CD8-positive, alpha-beta memory T cell (primary cell): ENCODE data around the gene FGF1. TPM values are rescaled to one million over a fixed set of nuclear protein-coding genes. Genes with fewer than 3 reads are reported as not detected.

Experiments
- CTCF ChIA-PET: fragments of 350-600 bp; sonication (Branson Sonifier 250); formaldehyde crosslinking; loops from one replicate; lab custom pipeline; 2021; ENCODE audit warnings: antibody characterized with exemption; lab: Charles Lee
- POLR2A ChIA-PET: fragments of 350-600 bp; sonication (Branson Sonifier 250); formaldehyde crosslinking; loops from one replicate; lab custom pipeline; 2021; ENCODE audit warnings: antibody characterized with exemption; lab: Charles Lee
- DNase-seq, 5 donors: peaks; one replicate each; pipeline versions ENCODE4 v3.0.0 to v3.0.0-alpha.2; 2020 to 2022; ENCODE audit warnings: mixed read lengths in 1 of 5
- H3K27ac ChIP-seq: one replicate; pipeline ENCODE4 v1.7.0; 2013; ENCODE audit warnings: low read depth, mild to moderate bottlenecking, low read length, moderate library complexity
- H3K27me3 ChIP-seq: 2 replicates; pipeline ENCODE4 v1.7.0; 2013; ENCODE audit warnings: low read length, mild to moderate bottlenecking; ENCODE audit not compliant: insufficient read depth, poor library complexity, severe bottlenecking
- H3K36me3 ChIP-seq: 2 replicates; pipeline ENCODE4 v1.7.0; 2013; ENCODE audit warnings: mild to moderate bottlenecking, low read length, moderate library complexity; ENCODE audit not compliant: insufficient read depth
- H3K4me1 ChIP-seq: 2 replicates; pipeline ENCODE4 v1.7.0; 2013; ENCODE audit warnings: mild to moderate bottlenecking, low read length, moderate library complexity; ENCODE audit not compliant: insufficient read depth
- H3K4me3 ChIP-seq: 2 replicates; pipeline ENCODE4 v1.7.0; 2013; ENCODE audit warnings: mild to moderate bottlenecking, low read length
- H3K9me3 ChIP-seq: 2 replicates; pipeline ENCODE4 v1.7.0; 2013; ENCODE audit warnings: mild to moderate bottlenecking, low read length
- H3K27ac Mint-ChIP-seq, 8 donors: one replicate each; pipeline ENCODE4 v1.8.0; 2020 to 2021; ENCODE audit warnings: mixed read lengths in 8 of 8, mild to moderate bottlenecking in 6 of 8, inconsistent platforms in 3 of 8, moderate library complexity in 3 of 8
- H3K27me3 Mint-ChIP-seq, 2 donors: one replicate each; pipeline ENCODE4 v1.8.0; 2020 to 2021; ENCODE audit warnings: mixed read lengths in 2 of 2, mild to moderate bottlenecking in 1 of 2, moderate library complexity in 1 of 2
- H3K36me3 Mint-ChIP-seq, 3 donors: one replicate each; pipeline ENCODE4 v1.8.0; 2020 to 2021; ENCODE audit warnings: mixed read lengths in 3 of 3, inconsistent platforms in 1 of 3, mild to moderate bottlenecking in 1 of 3
- H3K4me1 Mint-ChIP-seq, 3 donors: one replicate each; pipeline ENCODE4 v1.8.0; 2020 to 2021; ENCODE audit warnings: mixed read lengths in 3 of 3, inconsistent platforms in 1 of 3, mild to moderate bottlenecking in 1 of 3
- H3K4me3 Mint-ChIP-seq, 7 donors: one replicate each; pipeline ENCODE4 v1.8.0; 2020 to 2021; ENCODE audit warnings: mixed read lengths in 7 of 7, mild to moderate bottlenecking in 6 of 7, moderate library complexity in 4 of 7, inconsistent platforms in 2 of 7
- H3K9me3 Mint-ChIP-seq, 5 donors: one replicate each; pipeline ENCODE4 v1.8.0; 2020 to 2022; ENCODE audit warnings: mixed read lengths in 5 of 5, mild to moderate bottlenecking in 3 of 5, moderate library complexity in 2 of 5, inconsistent platforms in 1 of 5
- polyA plus RNA-seq: library from polyadenylated mRNA; unstranded; fragments of 300-500 nt; fragmentation: Illumina TruSeq; gene quantifications from one replicate; pipeline ENCODE4 v1.2.3, GENCODE V29; 2021
- total RNA-seq, 2 experiments: library from RNA; stranded (reverse); gene quantifications; one replicate each; pipeline ENCODE4 v1.2.3, GENCODE V29; 2021

The FGF1 gene
- total and polyA plus RNA-seq, 3 experiments from 2014 or later = not detected

DNA sequence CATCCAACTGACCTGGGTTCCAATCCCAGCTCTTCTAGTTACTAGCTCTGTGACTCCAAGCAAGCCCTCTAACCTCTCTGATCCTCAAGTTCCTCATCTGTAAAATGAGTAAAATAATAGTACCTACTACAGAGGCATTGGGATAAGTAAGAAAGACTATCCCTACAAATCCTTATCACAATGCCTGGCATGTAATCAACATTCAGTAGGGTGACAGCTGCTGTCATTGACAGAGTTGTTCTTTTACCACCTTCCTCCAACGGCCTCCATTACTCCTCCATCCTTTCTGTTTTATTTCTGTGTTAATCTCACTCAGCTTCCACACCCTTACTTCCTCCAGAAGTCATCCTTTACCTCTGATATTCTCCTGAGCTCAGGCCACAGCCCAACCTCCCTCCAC is 40.4 kb downstream of the FGF1 start:
- DNase-seq = no peak
- Histone ChIP-seq H3K4me3 (no peak overlapping the region), H3K36me3 (no peaks in the 10 kb centered on the region), H3K27me3 (no peaks in the 10 kb centered on the region), H3K4me1 (no peaks in the 10 kb centered on the region), H3K27ac (no peak overlapping the region), H3K9me3 (no peaks in the 10 kb centered on the region)
- H3K27ac Mint-ChIP-seq = no peak overlapping the region
- POLR2A ChIA-PET = no interaction called here
- no peaks in the 10 kb centered on the region for H3K36me3 Mint-ChIP-seq
- no peaks in the 10 kb centered on the region for H3K9me3 Mint-ChIP-seq
- CTCF ChIA-PET = interaction anchor here (1.0 kb wide), 1 partner anchor 10 kb away, joined by 4 read pairs; no protein-coding TSS in a partner anchor
- H3K4me1 Mint-ChIP-seq = no peaks in the 10 kb centered on the region
- no peak overlapping the region for H3K4me3 Mint-ChIP-seq
- peaks cover 5 to 29% of the 10 kb centered on the region in 2 donors for H3K27me3 Mint-ChIP-seq

DNA sequence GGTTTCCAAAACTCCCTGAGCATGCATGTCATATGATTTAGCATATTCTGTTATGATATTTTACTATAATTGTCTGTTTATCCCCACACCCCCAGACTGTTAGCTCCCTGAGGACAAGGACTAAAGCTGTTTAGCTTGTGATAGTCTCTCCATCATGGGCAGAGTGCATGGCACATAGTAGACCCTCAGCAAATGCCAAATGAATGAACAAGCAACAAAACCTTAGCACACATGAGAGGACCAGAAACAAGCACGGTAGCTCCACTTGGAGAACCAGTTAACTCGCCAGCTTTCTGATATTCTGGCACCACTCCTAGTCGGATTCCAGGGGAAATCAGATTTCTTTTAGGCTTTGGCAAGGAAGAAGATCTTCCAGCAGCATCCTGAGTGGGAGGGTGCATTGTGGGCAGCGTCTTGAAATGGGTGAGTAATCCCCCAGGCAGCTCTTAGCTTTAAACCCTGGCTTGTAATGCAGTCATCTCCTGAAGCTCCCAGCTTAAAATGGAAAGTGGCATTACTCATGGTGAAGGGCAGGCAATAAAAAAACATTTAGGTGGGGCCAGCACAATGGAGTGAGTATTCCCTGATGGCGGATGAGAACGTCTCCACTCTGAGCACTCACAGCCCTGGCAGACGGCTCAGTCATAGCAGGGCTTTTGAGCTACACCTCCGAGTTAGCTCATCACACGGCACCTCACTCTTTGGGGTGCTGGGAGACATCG is 41.1 kb downstream of the FGF1 start:
- CTCF ChIA-PET = interaction anchor here (1.0 to 1.9 kb wide), 2 partner anchors 11 kb away, joined by 4 to 6 read pairs; no protein-coding TSS in a partner anchor
- Histone ChIP-seq H3K4me3 (no peak overlapping the region), H3K36me3 (no peaks in the 10 kb centered on the region), H3K9me3 (no peaks in the 10 kb centered on the region), H3K27ac (no peak overlapping the region), H3K27me3 (no peaks in the 10 kb centered on the region), H3K4me1 (no peaks in the 10 kb centered on the region)
- H3K27me3 Mint-ChIP-seq = peaks cover 5 to 28% of the 10 kb centered on the region in 2 donors
- POLR2A ChIA-PET = no interaction called here
- H3K4me1 Mint-ChIP-seq = no peaks in the 10 kb centered on the region
- no peaks in the 10 kb centered on the region for H3K9me3 Mint-ChIP-seq
- no peak overlapping the region for H3K4me3 Mint-ChIP-seq
- H3K27ac Mint-ChIP-seq = no peak overlapping the region
- no peaks in the 10 kb centered on the region for H3K36me3 Mint-ChIP-seq
- DNase-seq = no peak

DNA sequence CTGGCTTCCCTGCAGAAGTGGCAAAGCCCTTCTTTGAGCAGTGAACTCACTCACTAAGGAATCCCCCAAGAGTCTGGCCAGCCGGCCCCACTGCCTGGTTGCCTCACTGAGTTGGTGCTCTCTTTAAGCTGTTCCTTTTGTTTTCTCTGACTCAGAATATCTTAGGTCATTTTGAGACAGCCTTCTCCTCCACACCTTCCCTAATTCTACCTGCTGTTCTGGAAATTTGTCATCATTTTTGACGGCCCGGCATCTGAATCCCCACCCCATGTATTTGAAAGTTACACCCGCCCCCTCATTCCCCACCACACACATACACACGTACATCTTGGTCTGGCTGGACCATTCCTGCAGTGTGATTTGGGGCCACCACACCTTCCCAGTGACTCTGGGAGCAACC is 41.8 kb downstream of the FGF1 start:
- H3K4me3 Mint-ChIP-seq = no peak overlapping the region
- POLR2A ChIA-PET = no interaction called here
- H3K27me3 Mint-ChIP-seq = peaks cover 5 to 33% of the 10 kb centered on the region in 2 donors

DNA sequence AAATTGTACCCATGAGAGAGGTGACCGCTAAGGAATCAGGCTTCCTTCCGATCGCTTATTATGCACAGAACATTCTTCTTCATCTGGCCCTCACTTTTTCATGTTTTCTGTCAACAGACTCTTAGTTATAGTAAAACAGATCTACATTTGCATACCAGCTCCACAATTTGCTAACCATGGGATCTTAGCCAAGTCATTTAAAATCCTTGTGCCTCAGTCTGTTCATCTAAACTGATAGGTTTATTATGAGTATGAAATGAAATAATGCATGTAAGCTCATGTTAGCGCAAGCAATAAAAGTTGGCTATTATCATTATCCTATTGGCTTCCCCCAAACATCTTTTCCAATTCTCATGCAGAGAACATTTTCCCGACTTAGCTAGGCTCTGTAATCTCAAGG is 42.3 kb downstream of the FGF1 start:
- POLR2A ChIA-PET = no interaction called here
- no peak overlapping the region for H3K27ac Mint-ChIP-seq

More for the DNA sequence above, 41.8 kb downstream of the FGF1 start:
- no peaks in the 10 kb centered on the region for H3K36me3 ChIP-seq
- no peaks in the 10 kb centered on the region for H3K9me3 ChIP-seq
- no peaks in the 10 kb centered on the region for H3K4me1 ChIP-seq
- CTCF ChIA-PET = interaction anchor here (1.9 kb wide), 1 partner anchor 12 kb away, joined by 6 read pairs; no protein-coding TSS in a partner anchor
- Mint-ChIP-seq H3K4me1 (no peaks in the 10 kb centered on the region), H3K36me3 (no peaks in the 10 kb centered on the region), H3K9me3 (no peaks in the 10 kb centered on the region), H3K27ac (no peak overlapping the region)
- H3K4me3 ChIP-seq = no peak overlapping the region
- no peaks in the 10 kb centered on the region for H3K27me3 ChIP-seq
- no peak overlapping the region for H3K27ac ChIP-seq
- no peak for DNase-seq

DNA sequence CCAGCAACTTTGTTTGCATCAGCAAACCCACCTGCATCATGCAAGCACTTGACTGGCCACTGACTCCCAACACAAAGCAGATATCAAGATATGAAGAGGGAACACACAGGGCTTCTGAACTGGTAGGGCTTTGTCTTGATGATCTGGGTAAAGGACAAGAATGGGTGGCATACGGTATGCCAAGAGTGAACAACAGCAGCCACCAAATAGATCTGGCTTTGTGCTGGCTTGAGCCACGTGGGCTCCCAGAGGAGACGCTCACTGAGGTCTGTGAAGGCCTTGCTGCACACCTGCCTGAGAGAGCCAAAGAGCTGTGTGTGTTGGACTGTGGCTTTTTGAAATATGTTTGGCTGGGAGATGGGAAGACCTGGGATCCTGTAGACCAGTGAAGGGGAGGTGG is 43.5 kb downstream of the FGF1 start:
- H3K4me1 Mint-ChIP-seq = no peaks in the 10 kb centered on the region
- Histone ChIP-seq H3K27ac (no peak overlapping the region), H3K27me3 (no peaks in the 10 kb centered on the region), H3K9me3 (no peaks in the 10 kb centered on the region), H3K4me1 (no peaks in the 10 kb centered on the region), H3K4me3 (no peak overlapping the region), H3K36me3 (no peaks in the 10 kb centered on the region)
- no peaks in the 10 kb centered on the region for H3K36me3 Mint-ChIP-seq
- H3K4me3 Mint-ChIP-seq = no peak overlapping the region
- DNase-seq = no peak
- no peak overlapping the region for H3K27ac Mint-ChIP-seq
- no peaks in the 10 kb centered on the region for H3K9me3 Mint-ChIP-seq
- ChIA-PET CTCF (interaction anchor here (2.9 kb wide), 1 partner anchor 13 kb away, joined by 8 read pairs; no protein-coding TSS in a partner anchor), POLR2A (no interaction called here)
- peaks cover 6 to 48% of the 10 kb centered on the region in 2 donors for H3K27me3 Mint-ChIP-seq

More for the DNA sequence above, 42.3 kb downstream of the FGF1 start:
- no peak for DNase-seq
- no peaks in the 10 kb centered on the region for H3K9me3 ChIP-seq
- H3K4me3 ChIP-seq = no peak overlapping the region
- no peaks in the 10 kb centered on the region for H3K36me3 ChIP-seq
- H3K27me3 ChIP-seq = no peaks in the 10 kb centered on the region
- H3K27me3 Mint-ChIP-seq = peaks cover 5 to 37% of the 10 kb centered on the region in 2 donors
- H3K4me1 ChIP-seq = no peaks in the 10 kb centered on the region
- CTCF ChIA-PET = interaction anchor here (1.9 kb wide), 1 partner anchor 12 kb away, joined by 6 read pairs; no protein-coding TSS in a partner anchor
- no peaks in the 10 kb centered on the region for H3K4me1 Mint-ChIP-seq
- no peak overlapping the region for H3K27ac ChIP-seq
- no peaks in the 10 kb centered on the region for H3K36me3 Mint-ChIP-seq
- H3K4me3 Mint-ChIP-seq = no peak overlapping the region
- no peaks in the 10 kb centered on the region for H3K9me3 Mint-ChIP-seq

DNA sequence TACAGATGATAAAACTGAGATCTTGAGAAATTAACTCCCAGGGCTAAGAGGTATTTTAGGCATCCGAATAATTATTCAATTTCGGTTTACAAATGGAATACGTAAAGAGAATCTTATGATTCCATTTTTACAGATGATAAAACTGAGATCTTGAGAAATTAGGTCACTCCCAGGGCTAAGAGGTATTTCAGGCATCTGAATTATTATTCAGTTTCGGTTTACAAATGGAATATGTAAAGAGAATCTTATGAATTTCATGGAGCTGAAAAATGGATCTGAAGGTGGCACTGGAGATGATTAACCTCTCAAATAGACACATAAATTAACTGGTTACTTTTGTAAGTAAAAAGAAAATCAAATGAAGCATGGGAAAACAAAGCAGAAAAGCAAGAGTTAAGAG is 44.2 kb downstream of the FGF1 start:
- Histone ChIP-seq H3K9me3 (no peaks in the 10 kb centered on the region), H3K27me3 (no peaks in the 10 kb centered on the region), H3K4me3 (no peak overlapping the region), H3K27ac (no peak overlapping the region), H3K36me3 (no peaks in the 10 kb centered on the region), H3K4me1 (no peaks in the 10 kb centered on the region)
- Mint-ChIP-seq H3K27me3 (peaks cover 12 to 53% of the 10 kb centered on the region in 2 donors), H3K9me3 (no peaks in the 10 kb centered on the region), H3K27ac (no peak overlapping the region), H3K36me3 (no peaks in the 10 kb centered on the region), H3K4me1 (no peaks in the 10 kb centered on the region), H3K4me3 (no peak overlapping the region)
- DNase-seq = no peak
- ChIA-PET POLR2A (no interaction called here), CTCF (interaction anchor here (2.9 kb wide), 1 partner anchor 14 kb away, joined by 8 read pairs; no protein-coding TSS in a partner anchor)

DNA sequence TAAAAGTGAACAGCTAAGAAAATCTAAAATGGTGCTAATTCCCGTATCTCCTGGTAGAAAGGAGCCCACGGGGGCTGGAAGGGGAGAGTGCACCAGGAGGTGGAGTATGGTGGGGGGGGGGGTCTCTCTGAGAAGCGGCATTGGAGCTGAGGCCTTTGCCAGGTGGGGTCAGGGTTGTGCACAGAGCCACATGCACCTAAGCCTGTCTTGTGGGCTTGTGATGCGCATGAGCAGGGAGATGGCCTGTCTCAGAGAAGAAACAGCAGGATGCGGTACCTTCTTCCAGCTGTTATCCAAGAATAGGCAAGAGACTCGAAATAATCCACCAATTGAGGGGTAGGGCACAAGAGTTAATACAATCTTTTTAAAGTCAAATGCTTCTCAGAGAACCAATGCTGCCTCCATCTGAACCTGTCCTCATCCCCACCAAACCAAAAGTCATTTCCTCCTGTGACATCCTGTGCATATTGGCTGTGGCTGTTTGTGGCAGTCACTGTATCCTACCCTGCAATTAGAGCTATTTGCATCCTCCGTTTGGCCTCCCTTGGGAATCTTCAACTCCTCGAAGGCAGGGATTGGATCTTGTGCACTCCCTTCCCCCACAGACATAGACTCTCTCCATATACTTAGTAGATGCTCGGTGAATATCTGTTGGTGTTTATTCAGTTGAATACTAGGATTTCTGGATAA is 45.4 kb downstream of the FGF1 start:
- ChIA-PET CTCF (interaction anchor here (2.9 kb wide), 1 partner anchor 15 kb away, joined by 8 read pairs; no protein-coding TSS in a partner anchor), POLR2A (no interaction called here)
- no peaks in the 10 kb centered on the region for H3K4me1 Mint-ChIP-seq
- H3K27ac ChIP-seq = no peak overlapping the region
- no peaks in the 10 kb centered on the region for H3K9me3 ChIP-seq
- no peak overlapping the region for H3K4me3 ChIP-seq
- no peaks in the 10 kb centered on the region for H3K36me3 Mint-ChIP-seq
- H3K9me3 Mint-ChIP-seq = no peaks in the 10 kb centered on the region
- H3K27me3 Mint-ChIP-seq = peaks cover 12 to 59% of the 10 kb centered on the region in 2 donors
- no peak overlapping the region for H3K27ac Mint-ChIP-seq
- DNase-seq = no peak
- H3K4me3 Mint-ChIP-seq = no peak overlapping the region
- H3K4me1 ChIP-seq = no peaks in the 10 kb centered on the region
- no peaks in the 10 kb centered on the region for H3K27me3 ChIP-seq
- no peaks in the 10 kb centered on the region for H3K36me3 ChIP-seq

DNA sequence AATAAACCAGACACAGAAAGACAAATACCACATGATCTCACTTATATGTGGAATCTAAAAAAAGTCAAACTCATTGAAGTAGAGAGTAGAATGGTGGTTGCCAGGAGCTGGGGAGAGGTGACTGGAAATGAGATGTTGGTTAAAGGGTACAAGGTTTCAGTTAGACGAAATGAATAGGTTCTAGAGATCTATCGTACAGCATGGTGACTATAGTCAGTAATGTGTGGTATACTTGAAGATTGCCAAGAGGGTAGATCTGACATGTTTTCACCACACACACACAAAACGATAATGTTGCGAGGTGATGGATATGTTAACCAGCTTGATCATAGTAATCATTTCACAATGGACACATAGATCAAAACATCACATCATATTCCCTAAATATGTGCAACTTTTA is 46.4 kb downstream of the FGF1 start:
- Mint-ChIP-seq H3K27ac (no peak overlapping the region), H3K36me3 (no peaks in the 10 kb centered on the region), H3K4me3 (no peak overlapping the region), H3K9me3 (no peaks in the 10 kb centered on the region), H3K27me3 (peaks cover 12 to 56% of the 10 kb centered on the region in 2 donors), H3K4me1 (no peaks in the 10 kb centered on the region)
- no peaks in the 10 kb centered on the region for H3K9me3 ChIP-seq
- DNase-seq = no peak
- H3K36me3 ChIP-seq = no peaks in the 10 kb centered on the region
- H3K4me3 ChIP-seq = no peak overlapping the region
- no peaks in the 10 kb centered on the region for H3K4me1 ChIP-seq
- ChIA-PET CTCF (no interaction called here), POLR2A (no interaction called here)
- H3K27ac ChIP-seq = no peak overlapping the region
- H3K27me3 ChIP-seq = no peaks in the 10 kb centered on the region
